Transverse colon (tissue), 4 donors: ENCODE measurements around the gene MED26. TPM values are rescaled to one million over a fixed set of nuclear protein-coding genes. Genes with fewer than 3 reads are reported as not detected.

ENCODE experiments used
- DNase-seq: peaks from one replicate; pipeline ENCODE4 v3.0.0-alpha.2; 2019
- H3K27ac ChIP-seq, 4 donors: fragments of 200-600 bp; sonication (generic); 2 replicates each; pipeline ENCODE4 v1.5.1; 2016 to 2018; ENCODE audit warnings: inconsistent platforms in 4 of 4
- H3K27me3 ChIP-seq: fragments of 200-600 bp; sonication (generic); 2 replicates; pipeline ENCODE4 v1.5.1; 2017; ENCODE audit warnings: inconsistent platforms
- H3K36me3 ChIP-seq, 4 donors: fragments of 200-600 bp; sonication (generic); 2 replicates each; pipeline ENCODE4 v1.5.1; 2017 to 2019; ENCODE audit warnings: inconsistent platforms in 4 of 4
- H3K4me1 ChIP-seq, 4 donors: fragments of 200-600 bp; sonication (generic); 2 replicates each; pipeline ENCODE4 v1.5.1; 2017 to 2020; ENCODE audit warnings: inconsistent platforms in 4 of 4
- H3K4me3 ChIP-seq, 4 donors: fragments of 200-600 bp; sonication (generic); 1 replicate in 1 of 4; 2 replicates in 3 of 4; pipeline versions ENCODE4 v1.5.1 to v1.6.1; 2017 to 2019; ENCODE audit warnings: inconsistent platforms in 4 of 4
- H3K9me3 ChIP-seq, 2 donors: fragments of 200-600 bp; sonication (generic); 2 replicates each; pipeline ENCODE4 v1.5.1; 2017 to 2019; ENCODE audit warnings: inconsistent platforms in 2 of 2
- EP300 ChIP-seq: sonication (generic); formaldehyde crosslinking; IDR thresholded peaks from one replicate; pipeline ENCODE4 v1.6.1; 2017; ENCODE audit warnings: antibody characterized with exemption, low read depth
- POLR2A ChIP-seq: fragments of 450-650 bp; IDR thresholded peaks from one replicate; pipeline ENCODE4 v1.6.1; 2016; ENCODE audit warnings: antibody characterized with exemption, mild to moderate bottlenecking, moderate library complexity
- POLR2AphosphoS5 ChIP-seq, 3 donors: sonication (generic); formaldehyde crosslinking; IDR thresholded peaks; one replicate each; pipeline ENCODE4 v1.6.1; 2016; ENCODE audit warnings: antibody characterized with exemption in 3 of 3
- WGBS, 2 donors: methylation state at CpG; one replicate each; pipeline ENCODE4 v1.1.5; 2018; ENCODE audit warnings: low coverage in 1 of 2; 5-methylcytosine and 5-hydroxymethylcytosine counted together
- in situ Hi-C, 4 donors: fragments of 200-750 bp; cut with MboI; loops; one replicate each; pipeline versions ENCODE4 v1.15.0 to v1.15.1; 2017; ENCODE audit warnings: low sequenced_read_pairs in 3 of 4, low pct_ligation_motif_present in 1 of 4, low pct_unique_long_range_greater_than_20kb in 1 of 4
- intact Hi-C: fragments of 100-400 bp; cut with DNase I; formaldehyde crosslinking; loops from one replicate; pipeline ENCODE4 v1.15.1; 2023; ENCODE audit warnings: low total_unique reads
- total RNA-seq, 4 donors: library from RNA; depleted of rRNA; stranded (reverse); fragments of >200 nt; gene quantifications; one replicate each; pipeline ENCODE4 v1.1.0, GENCODE V29; 2016
- TF ChIP-seq, protein P1 (sequence below), 5 experiments: fragments of 200-600 bp in 3 of 5; fragments of 450-650 bp in 2 of 5; sonication (generic) in 3 of 5; IDR thresholded peaks; 1 replicate in 2 of 5; 2 replicates in 3 of 5; pipeline ENCODE4 v1.5.1; 2016 to 2017; ENCODE audit warnings: antibody characterized with exemption in 5 of 5, inconsistent platforms in 3 of 5, mild to moderate bottlenecking in 2 of 5, moderate library complexity in 1 of 5

The MED26 gene
- total RNA-seq, 4 donors from 2014 or later: 7.8 to 15.0 (median 9.5) TPM

DNA sequence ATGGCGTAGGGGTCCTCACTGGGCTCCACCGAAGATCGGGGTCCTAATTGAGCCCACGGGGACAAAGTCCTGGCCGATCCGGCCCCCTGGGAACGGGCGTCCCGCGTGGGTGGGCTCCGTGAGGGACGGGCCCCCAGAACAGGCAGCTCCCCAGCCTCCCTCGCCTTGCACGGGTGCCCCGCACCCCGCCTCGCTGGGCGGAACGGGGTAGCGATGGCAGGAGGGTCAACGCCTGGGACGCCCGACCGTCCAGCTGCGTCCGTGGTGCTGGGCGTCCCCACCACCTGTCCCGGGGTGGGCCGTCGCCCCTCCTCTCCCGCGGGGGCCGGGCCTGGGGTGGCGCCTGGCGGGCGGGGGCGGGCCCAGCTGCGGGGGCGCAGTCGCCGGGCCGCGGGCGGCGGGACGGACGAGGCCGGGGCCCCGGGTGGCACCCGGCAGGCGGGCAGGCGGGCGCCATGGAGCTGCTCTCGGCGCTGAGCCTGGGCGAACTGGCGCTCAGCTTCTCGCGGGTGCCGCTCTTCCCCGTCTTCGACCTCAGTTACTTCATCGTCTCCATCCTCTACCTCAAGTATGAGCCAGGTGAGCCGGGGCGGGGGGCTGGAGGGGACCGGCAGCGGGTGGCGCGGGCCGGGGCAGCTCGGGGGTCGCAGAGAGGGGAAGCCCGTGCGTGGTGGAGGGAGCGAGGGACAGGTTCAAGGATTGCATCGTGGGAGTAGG, 32.9 kb upstream of the MED26 start, which contains the start of gene TMEM38A:
TMEM38A (plus strand) TSS at position 377 of the 717 bp plus-strand sequence; CDS start at position 456, 79 bp downstream.
- Histone ChIP-seq H3K9me3 (no peaks in the 10 kb centered on the region), H3K36me3 (no peaks in the 10 kb centered on the region), H3K4me1 (peaks cover 12 to 36% (median 25%) of the 10 kb centered on the region in 4 donors), H3K27me3 (no peaks in the 10 kb centered on the region), H3K4me3 (peak within 1 kb of the TSS; percentile 65 to 87 (median 69)), H3K27ac (peak within 1 kb of the TSS; percentile 89 to 95 (median 92))
- WGBS, 2 donors: 2% methylated on average over 40 of the region's 76 CpGs; no CpG with 5 or more reads in 1 of the 2 donors
- intact Hi-C loops (no loop called here), in situ Hi-C loops (no loop called here)
- TF ChIP-seq POLR2A: peak; percentile 27
- peak in 2 of 3 donors; percentile 65 to 66 for TF ChIP-seq POLR2AphosphoS5 (IDR thresholded peaks at IDR 0.05)
- TF ChIP-seq, protein P1, sequence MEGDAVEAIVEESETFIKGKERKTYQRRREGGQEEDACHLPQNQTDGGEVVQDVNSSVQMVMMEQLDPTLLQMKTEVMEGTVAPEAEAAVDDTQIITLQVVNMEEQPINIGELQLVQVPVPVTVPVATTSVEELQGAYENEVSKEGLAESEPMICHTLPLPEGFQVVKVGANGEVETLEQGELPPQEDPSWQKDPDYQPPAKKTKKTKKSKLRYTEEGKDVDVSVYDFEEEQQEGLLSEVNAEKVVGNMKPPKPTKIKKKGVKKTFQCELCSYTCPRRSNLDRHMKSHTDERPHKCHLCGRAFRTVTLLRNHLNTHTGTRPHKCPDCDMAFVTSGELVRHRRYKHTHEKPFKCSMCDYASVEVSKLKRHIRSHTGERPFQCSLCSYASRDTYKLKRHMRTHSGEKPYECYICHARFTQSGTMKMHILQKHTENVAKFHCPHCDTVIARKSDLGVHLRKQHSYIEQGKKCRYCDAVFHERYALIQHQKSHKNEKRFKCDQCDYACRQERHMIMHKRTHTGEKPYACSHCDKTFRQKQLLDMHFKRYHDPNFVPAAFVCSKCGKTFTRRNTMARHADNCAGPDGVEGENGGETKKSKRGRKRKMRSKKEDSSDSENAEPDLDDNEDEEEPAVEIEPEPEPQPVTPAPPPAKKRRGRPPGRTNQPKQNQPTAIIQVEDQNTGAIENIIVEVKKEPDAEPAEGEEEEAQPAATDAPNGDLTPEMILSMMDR (IDR thresholded peaks at IDR 0.05): no peak
- TF ChIP-seq EP300: no peak
- peak; percentile 75 for DNase-seq

DNA sequence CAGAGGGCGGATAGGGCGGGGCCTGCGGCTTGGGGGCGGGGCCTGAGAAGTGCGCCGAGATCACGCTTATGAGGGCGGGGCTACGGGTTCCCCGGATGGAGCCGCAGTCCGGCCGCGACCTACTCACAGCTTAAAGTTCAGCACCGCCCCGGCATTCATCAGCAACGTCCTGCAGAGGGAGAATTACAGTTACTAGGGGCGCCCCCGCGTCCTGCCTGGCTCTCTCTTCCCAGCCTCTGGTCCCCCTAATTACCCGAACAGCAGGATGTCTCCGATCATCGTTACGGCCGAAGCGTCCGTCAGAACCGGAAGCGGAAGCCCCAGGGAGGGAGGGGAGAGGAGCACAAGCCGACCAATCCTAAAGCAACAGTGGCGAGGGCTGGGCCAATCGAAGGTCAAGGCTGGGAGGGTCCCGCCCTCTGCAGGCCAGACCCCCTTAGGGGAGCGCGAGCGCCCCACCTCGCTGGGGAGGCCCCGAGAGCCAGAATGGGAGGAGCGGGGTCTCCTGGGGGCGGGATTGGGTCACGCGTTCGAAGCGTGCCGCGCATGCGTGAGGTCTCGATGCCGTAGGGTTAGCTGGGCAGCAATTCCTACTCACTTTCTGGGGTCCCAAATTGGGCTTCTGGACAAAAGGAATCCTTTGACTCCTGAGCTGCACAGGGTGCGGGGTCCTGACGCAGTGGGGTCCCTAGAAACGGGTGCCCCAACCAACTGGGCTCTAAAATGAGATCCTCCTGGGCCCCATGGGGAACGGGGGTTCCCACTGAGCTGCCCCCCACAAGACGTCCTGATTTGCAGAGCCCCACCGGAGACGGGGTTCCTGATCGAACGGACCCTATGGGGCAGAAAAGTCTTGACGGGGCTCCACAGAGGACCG, 32.1 kb upstream of the MED26 start, which contains the start of gene SMIM7:
SMIM7 (minus strand) TSS at position 313 of the 877 bp plus-strand sequence; CDS start at position 279, 34 bp downstream.
- DNase-seq: peak; percentile 99
- Histone ChIP-seq H3K9me3 (no peaks in the 10 kb centered on the region), H3K4me1 (peaks cover 12 to 36% (median 25%) of the 10 kb centered on the region in 4 donors), H3K4me3 (peak within 1 kb of the TSS; percentile 65 to 87 (median 69)), H3K27me3 (no peaks in the 10 kb centered on the region), H3K36me3 (peaks cover 0 to 6% (median 0%) of the 10 kb centered on the region in 4 donors), H3K27ac (peak within 1 kb of the TSS; percentile 89 to 95 (median 92))
- intact Hi-C loops: no loop called here
- WGBS, 2 donors: 0% methylated on average over 57 of the region's 60 CpGs; no CpG with 5 or more reads in 1 of the 2 donors
- in situ Hi-C loops: no loop called here
- TF ChIP-seq POLR2AphosphoS5 (IDR thresholded peaks at IDR 0.05) (peak; percentile 71 to 98 (median 94)), EP300 (no peak), POLR2A (peak; percentile 90)
- TF ChIP-seq, protein P1 (IDR thresholded peaks at IDR 0.05): peak in 1 of 5 experiments; percentile 2

GRCh38 chr19:16659464-16659831, 31.4 kb upstream of the MED26 start:
- no peak for DNase-seq
- Histone ChIP-seq H3K36me3 (peaks cover 0 to 12% (median 2%) of the 10 kb centered on the region in 4 donors), H3K4me1 (peaks cover 12 to 36% (median 25%) of the 10 kb centered on the region in 4 donors), H3K4me3 (peak overlapping the region; percentile 65 to 87 (median 69)), H3K27ac (peak overlapping the region; percentile 89 to 95 (median 92)), H3K27me3 (no peaks in the 10 kb centered on the region), H3K9me3 (no peaks in the 10 kb centered on the region)
- WGBS, 2 donors: 2% methylated on average over 13 of the region's 14 CpGs; no CpG with 5 or more reads in 1 of the 2 donors
- in situ Hi-C loops: no loop called here
- no peak for TF ChIP-seq POLR2AphosphoS5 (IDR thresholded peaks at IDR 0.05)
- TF ChIP-seq, protein P1 (IDR thresholded peaks at IDR 0.05): no peak
- intact Hi-C loops: no loop called here

GRCh38 chr19:16657384-16657783, 29.4 kb upstream of the MED26 start:
- whole genome bisulfite sequencing, 2 donors: 83 to 92% methylated on average over 2 to 5 of the region's 5 CpGs
- no peak for DNase-seq
- no peak for TF ChIP-seq POLR2A
- no peak for TF ChIP-seq POLR2AphosphoS5 (IDR thresholded peaks at IDR 0.05)
- TF ChIP-seq, protein P1 (IDR thresholded peaks at IDR 0.05): no peak
- TF ChIP-seq EP300: no peak
- intact Hi-C loops: no loop called here
- in situ Hi-C loops: no loop called here
- peaks cover 12 to 30% (median 25%) of the 10 kb centered on the region in 4 donors for H3K4me1 ChIP-seq
- no peaks in the 10 kb centered on the region for H3K27me3 ChIP-seq
- H3K27ac ChIP-seq: no peak overlapping the region
- no peaks in the 10 kb centered on the region for H3K9me3 ChIP-seq
- H3K36me3 ChIP-seq: peaks cover 0 to 32% (median 11%) of the 10 kb centered on the region in 4 donors
- no peak overlapping the region for H3K4me3 ChIP-seq
